ENCODE results near the gene ZNF362.
"Not testable (repeated sequence)": the region's sequence is repeated elsewhere in the genome, so short reads cannot be mapped to it uniquely, and the experiment has no call there.

The ZNF362 gene

GRCh38 chr1:33256471-33257206, at the start of gene ZNF362:
TSS of gene ZNF362 (plus strand) at chr1:33256492. CDS start at chr1:33270575, 14,083 bp downstream.
- peak; percentile 59 for DNase-seq

- DNase-seq: no peak
Observed at GRCh38 chr1:33211972-33212371, 44.3 kb upstream of the ZNF362 start.

- DNase-seq: no peak
Observed at GRCh38 chr1:33219886-33220661, 36.2 kb upstream of the ZNF362 start.

- DNase-seq: peak; percentile 20
Observed at GRCh38 chr1:33220676-33221384, 35.5 kb upstream of the ZNF362 start.

GRCh38 chr1:33221385-33221758, 34.9 kb upstream of the ZNF362 start:
- peak; percentile 43 for DNase-seq

- DNase-seq: no peak
Observed at GRCh38 chr1:33222381-33222780, 33.9 kb upstream of the ZNF362 start.

- DNase-seq: no peak
Observed at GRCh38 chr1:33224166-33224707, 32.1 kb upstream of the ZNF362 start.

GRCh38 chr1:33225586-33225985, 30.7 kb upstream of the ZNF362 start:
- no peak for DNase-seq

- DNase-seq: peak; percentile 83
Observed at GRCh38 chr1:33228935-33229487, 27.3 kb upstream of the ZNF362 start.

GRCh38 chr1:33231166-33231565, 25.1 kb upstream of the ZNF362 start:
- no peak for DNase-seq

GRCh38 chr1:33232716-33233115, 23.6 kb upstream of the ZNF362 start:
- no peak for DNase-seq

GRCh38 chr1:33234131-33234530, 22.2 kb upstream of the ZNF362 start:
- no peak for DNase-seq

GRCh38 chr1:33234588-33234990, 21.7 kb upstream of the ZNF362 start:
- DNase-seq: no peak

GRCh38 chr1:33235521-33235920, 20.8 kb upstream of the ZNF362 start:
- no peak for DNase-seq

GRCh38 chr1:33236498-33236897, 19.8 kb upstream of the ZNF362 start:
- DNase-seq: no peak

GRCh38 chr1:33237579-33237978, 18.7 kb upstream of the ZNF362 start:
- DNase-seq: no peak

- not testable (repeated sequence) for DNase-seq
Observed at GRCh38 chr1:33238194-33238724, 18.0 kb upstream of the ZNF362 start.

GRCh38 chr1:33239410-33239809, 16.9 kb upstream of the ZNF362 start:
- DNase-seq: not testable (repeated sequence)

- no peak for DNase-seq
Observed at GRCh38 chr1:33241866-33242265, 14.4 kb upstream of the ZNF362 start.

- no peak for DNase-seq
Observed at GRCh38 chr1:33242652-33243051, 13.6 kb upstream of the ZNF362 start.

- no peak for DNase-seq
Observed at GRCh38 chr1:33244143-33244808, 12.0 kb upstream of the ZNF362 start.

- DNase-seq: no peak
Observed at GRCh38 chr1:33244809-33245186, 11.5 kb upstream of the ZNF362 start.
